GM12878 (cell line): ENCODE results near the gene LSM14B. TPM values are rescaled to one million over a fixed set of nuclear protein-coding genes. Genes with fewer than 3 reads are reported as not detected.
"Not testable (repeated sequence)": the region's sequence is repeated elsewhere in the genome, so short reads cannot be mapped to it uniquely, and the experiment has no call there.

Experiments
- ATAC-seq: fragments of 200-7000 bp; cut with Tn5 transposase; 3 replicates; pipeline ENCODE4 v1.9.1; 2020; ENCODE audit warnings: mild to moderate bottlenecking, moderate library complexity
- BruUV-seq: library from RNA; stranded (reverse); fragments of 400-500 nt; replicated peaks from 2 replicates; lab custom pipeline; 2021; lab: Mats Ljungman, UMichigan
- CTCF ChIA-PET: fragments of 300-600 bp; sonication (Branson Sonifier 250); formaldehyde crosslinking; extraction: SDS; loops from one replicate; lab custom pipeline; 2021; ENCODE audit warnings: inconsistent platforms; lab: Yijun Ruan, JAX
- POLR2A ChIA-PET: fragments of 350-600 bp; formaldehyde crosslinking; extraction: SDS; loops from one replicate; lab custom pipeline; 2021; ENCODE audit warnings: inconsistent platforms; lab: Charles Lee
- RAD21 ChIA-PET: fragments of 300-600 bp; sonication (Branson Sonifier 250); formaldehyde crosslinking; loops from one replicate; lab custom pipeline; 2023; ENCODE audit warnings: antibody characterized with exemption; ENCODE audit not compliant: unreplicated experiment; lab: Charles Lee
- SMC1A ChIA-PET: fragments of 300-600 bp; sonication (Branson Sonifier 250); formaldehyde crosslinking; loops from one replicate; lab custom pipeline; 2023; ENCODE audit not compliant: unreplicated experiment, uncharacterized antibody; lab: Charles Lee
- DNase-seq: peaks from one replicate; pipeline ENCODE4 v3.0.0-alpha.2; 2011; ENCODE audit warnings: low read depth, low spot score
- FAIRE-seq: peaks from 3 replicates; lab custom pipeline; 2011; peaks lifted over from hg19 to GRCh38; lab: Jason Lieb, UNC
- H2AFZ ChIP-seq: 2 replicates; pipeline ENCODE4 v1.6.0; 2011; ENCODE audit warnings: low read depth, low read length, control low read depth; ENCODE audit not compliant: control insufficient read depth
- H3K27ac ChIP-seq: 2 replicates; pipeline ENCODE4 v1.5.1; 2011; ENCODE audit warnings: control low read depth; ENCODE audit not compliant: control insufficient read depth, insufficient read depth
- H3K27me3 ChIP-seq, 2 experiments: replicated peaks in 1 of 2; 2 replicates each; pipeline versions ENCODE4 v1.6.0 to v1.6.1; 2011; ENCODE audit warnings: low read length in 1 of 2; ENCODE audit not compliant: control insufficient read depth in 2 of 2, insufficient read depth in 2 of 2
- H3K36me3 ChIP-seq, 2 experiments: 2 replicates each; pipeline ENCODE4 v1.5.1; 2011; ENCODE audit warnings: low read length in 1 of 2; ENCODE audit not compliant: control insufficient read depth in 2 of 2, insufficient read depth in 2 of 2
- H3K4me1 ChIP-seq: 2 replicates; pipeline ENCODE4 v1.6.1; 2011; ENCODE audit warnings: mild to moderate bottlenecking, low read length, moderate library complexity, mixed read lengths; ENCODE audit not compliant: control insufficient read depth, insufficient read depth
- H3K4me2 ChIP-seq: 2 replicates; pipeline ENCODE4 v1.6.0; 2011; ENCODE audit warnings: control low read depth; ENCODE audit not compliant: control insufficient read depth, insufficient read depth
- H3K4me3 ChIP-seq: fragments of 200-600 bp; sonication (generic); 2 replicates; pipeline ENCODE4 v1.5.1; 2016
- H3K79me2 ChIP-seq: 2 replicates; pipeline ENCODE4 v1.6.0; 2011; ENCODE audit warnings: low read length; ENCODE audit not compliant: control insufficient read depth, insufficient read depth
- H3K9ac ChIP-seq: 2 replicates; pipeline ENCODE4 v1.8.0; 2011; ENCODE audit warnings: low read length, control low read depth, mixed read lengths; ENCODE audit not compliant: control insufficient read depth, insufficient read depth
- H3K9me3 ChIP-seq: replicated peaks from 3 replicates; pipeline ENCODE4 v1.5.1; 2011; ENCODE audit warnings: mild to moderate bottlenecking, low read length; ENCODE audit not compliant: control insufficient read depth, insufficient read depth
- H4K20me1 ChIP-seq: 2 replicates; pipeline ENCODE4 v1.6.0; 2011; ENCODE audit not compliant: control insufficient read depth, insufficient read depth
- CBX3 ChIP-seq: fragments of 200-600 bp; sonication (generic); IDR thresholded peaks from 2 replicates; pipeline ENCODE4 v1.6.1; 2016; ENCODE audit warnings: low read depth, borderline replicate concordance
- FOS ChIP-seq: IDR thresholded peaks from 3 replicates; pipeline ENCODE4 v1.6.1; 2011; ENCODE audit warnings: borderline replicate concordance; ENCODE audit not compliant: insufficient read length; ENCODE audit errors: extremely low read depth
- NR2C2 ChIP-seq: IDR thresholded peaks from 2 replicates; pipeline ENCODE4 v1.6.1; 2011; ENCODE audit warnings: borderline replicate concordance, low read depth; ENCODE audit not compliant: control insufficient read depth, insufficient read length
- WGBS: methylation state at CpG from one replicate; pipeline ENCODE4 v1.1.6; 2016; ENCODE audit warnings: low lambda C conversion rate; ENCODE audit not compliant: insufficient replicate concordance, insufficient coverage; ENCODE audit errors: missing lambda C conversion rate; 5-methylcytosine and 5-hydroxymethylcytosine counted together
- in situ Hi-C: fragments of 300-500 bp; cut with MboI; formaldehyde crosslinking; loops from 9 replicates; pipeline ENCODE4 v1.14.3; 2018; ENCODE audit warnings: mixed read lengths
- intact Hi-C: fragments of 100-400 bp; cut with micrococcal nuclease; formaldehyde crosslinking; loops from one replicate; pipeline ENCODE4 v1.14.2; 2022; ENCODE audit not compliant: unreplicated experiment
- polyA plus RNA-seq, 11 experiments: library from polyadenylated mRNA; depleted of rRNA in 4 of 11; unstranded in 6 of 11; stranded (reverse) in 5 of 11; fragments of >200 nt; fragmentation: Nextera tagmentation in 4 of 11; fragmentation: Illumina TruSeq in 1 of 11; extraction: Ambion mirVana in 4 of 11; extraction: Trizol in 1 of 11; gene quantifications; 1 replicate in 1 of 11; 2 replicates in 10 of 11; pipeline versions ENCODE4 v1.2.1 to v1.2.3, GENCODE V29; 2011 to 2016; ENCODE audit warnings: inconsistent platforms in 2 of 11, missing spikeins in 2 of 11, low read depth in 1 of 11
- total RNA-seq, 4 experiments: library from RNA; depleted of rRNA in 3 of 4; stranded (reverse); fragments of >200 nt in 3 of 4; fragmentation: Illumina TruSeq in 1 of 4; extraction: Trizol in 1 of 4; gene quantifications; 2 replicates each; pipeline versions ENCODE4 v1.2.1 to v1.2.3, GENCODE V29; 2013 to 2021
- TF ChIP-seq, protein P1 (sequence below): fragments of 450-650 bp; IDR thresholded peaks from 2 replicates; pipeline ENCODE4 v1.6.1; 2017; ENCODE audit warnings: mild to moderate bottlenecking, moderate library complexity
- TF ChIP-seq, protein P2 (sequence below): IDR thresholded peaks from 2 replicates; pipeline ENCODE4 v1.6.1; 2012; ENCODE audit warnings: low read depth, low read length, improper control_type of control experiment

The LSM14B gene
- total and polyA plus RNA-seq, 10 of the 15 experiments (the other 5 are each of a cell fraction or from before 2014, with no cell fraction given) = 0.56 to 34.3 (median 15.6) TPM

DNA sequence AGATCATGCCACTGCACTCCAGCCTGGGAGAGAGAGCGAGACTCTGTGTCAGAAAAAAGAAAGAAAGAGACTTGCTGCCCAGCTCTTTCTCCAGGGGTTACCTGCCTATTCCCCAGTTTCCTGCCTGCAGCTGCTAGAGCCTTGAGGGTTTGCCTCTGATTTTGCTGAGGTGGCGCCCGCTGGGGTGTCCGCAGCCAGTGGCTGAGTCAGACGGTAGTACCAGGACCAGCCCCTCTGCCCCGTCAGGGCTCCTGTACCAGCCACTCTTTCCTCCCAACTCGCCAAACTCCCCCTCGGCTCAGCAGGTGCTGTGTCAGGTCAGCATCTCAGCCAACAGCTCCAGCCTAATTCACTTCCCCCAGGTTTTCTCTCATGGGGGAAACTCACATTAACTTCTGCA lies 7.4 kb upstream of the LSM14B start:
- Histone ChIP-seq H3K27ac (no peak overlapping the region), H3K4me1 (no peaks in the 10 kb centered on the region), H3K4me2 (no peak overlapping the region), H4K20me1 (no peaks in the 10 kb centered on the region), H2AFZ (no peak overlapping the region), H3K36me3 (no peaks in the 10 kb centered on the region), H3K79me2 (no peaks in the 10 kb centered on the region), H3K27me3 (no peaks in the 10 kb centered on the region), H3K4me3 (no peak overlapping the region), H3K9ac (no peak overlapping the region), H3K9me3 (peaks cover 13% of the 10 kb centered on the region; the same call in 1 of the 3 replicates)
- TF ChIP-seq, protein P1, sequence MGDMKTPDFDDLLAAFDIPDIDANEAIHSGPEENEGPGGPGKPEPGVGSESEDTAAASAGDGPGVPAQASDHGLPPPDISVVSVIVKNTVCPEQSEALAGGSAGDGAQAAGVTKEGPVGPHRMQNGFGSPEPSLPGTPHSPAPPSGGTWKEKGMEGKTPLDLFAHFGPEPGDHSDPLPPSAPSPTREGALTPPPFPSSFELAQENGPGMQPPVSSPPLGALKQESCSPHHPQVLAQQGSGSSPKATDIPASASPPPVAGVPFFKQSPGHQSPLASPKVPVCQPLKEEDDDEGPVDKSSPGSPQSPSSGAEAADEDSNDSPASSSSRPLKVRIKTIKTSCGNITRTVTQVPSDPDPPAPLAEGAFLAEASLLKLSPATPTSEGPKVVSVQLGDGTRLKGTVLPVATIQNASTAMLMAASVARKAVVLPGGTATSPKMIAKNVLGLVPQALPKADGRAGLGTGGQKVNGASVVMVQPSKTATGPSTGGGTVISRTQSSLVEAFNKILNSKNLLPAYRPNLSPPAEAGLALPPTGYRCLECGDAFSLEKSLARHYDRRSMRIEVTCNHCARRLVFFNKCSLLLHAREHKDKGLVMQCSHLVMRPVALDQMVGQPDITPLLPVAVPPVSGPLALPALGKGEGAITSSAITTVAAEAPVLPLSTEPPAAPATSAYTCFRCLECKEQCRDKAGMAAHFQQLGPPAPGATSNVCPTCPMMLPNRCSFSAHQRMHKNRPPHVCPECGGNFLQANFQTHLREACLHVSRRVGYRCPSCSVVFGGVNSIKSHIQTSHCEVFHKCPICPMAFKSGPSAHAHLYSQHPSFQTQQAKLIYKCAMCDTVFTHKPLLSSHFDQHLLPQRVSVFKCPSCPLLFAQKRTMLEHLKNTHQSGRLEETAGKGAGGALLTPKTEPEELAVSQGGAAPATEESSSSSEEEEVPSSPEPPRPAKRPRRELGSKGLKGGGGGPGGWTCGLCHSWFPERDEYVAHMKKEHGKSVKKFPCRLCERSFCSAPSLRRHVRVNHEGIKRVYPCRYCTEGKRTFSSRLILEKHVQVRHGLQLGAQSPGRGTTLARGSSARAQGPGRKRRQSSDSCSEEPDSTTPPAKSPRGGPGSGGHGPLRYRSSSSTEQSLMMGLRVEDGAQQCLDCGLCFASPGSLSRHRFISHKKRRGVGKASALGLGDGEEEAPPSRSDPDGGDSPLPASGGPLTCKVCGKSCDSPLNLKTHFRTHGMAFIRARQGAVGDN = no peak
- no peak for TF ChIP-seq FOS
- TF ChIP-seq, protein P2, sequence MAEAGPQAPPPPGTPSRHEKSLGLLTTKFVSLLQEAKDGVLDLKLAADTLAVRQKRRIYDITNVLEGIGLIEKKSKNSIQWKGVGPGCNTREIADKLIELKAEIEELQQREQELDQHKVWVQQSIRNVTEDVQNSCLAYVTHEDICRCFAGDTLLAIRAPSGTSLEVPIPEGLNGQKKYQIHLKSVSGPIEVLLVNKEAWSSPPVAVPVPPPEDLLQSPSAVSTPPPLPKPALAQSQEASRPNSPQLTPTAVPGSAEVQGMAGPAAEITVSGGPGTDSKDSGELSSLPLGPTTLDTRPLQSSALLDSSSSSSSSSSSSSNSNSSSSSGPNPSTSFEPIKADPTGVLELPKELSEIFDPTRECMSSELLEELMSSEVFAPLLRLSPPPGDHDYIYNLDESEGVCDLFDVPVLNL = no peak
- no peak for TF ChIP-seq CBX3
- TF ChIP-seq NR2C2 = no peak
- WGBS = 92% methylated on average over 8 of the region's 8 CpGs
- FAIRE-seq (no peak), ATAC-seq (no peak), DNase-seq (no peak)
- RAD21 ChIA-PET = no interaction called here
- intact Hi-C loops (no loop called here), in situ Hi-C loops (no loop called here)
- no TSS peak for BruUV-seq
- CTCF ChIA-PET = no interaction called here
- SMC1A ChIA-PET = no interaction called here
- POLR2A ChIA-PET = no interaction called here

DNA sequence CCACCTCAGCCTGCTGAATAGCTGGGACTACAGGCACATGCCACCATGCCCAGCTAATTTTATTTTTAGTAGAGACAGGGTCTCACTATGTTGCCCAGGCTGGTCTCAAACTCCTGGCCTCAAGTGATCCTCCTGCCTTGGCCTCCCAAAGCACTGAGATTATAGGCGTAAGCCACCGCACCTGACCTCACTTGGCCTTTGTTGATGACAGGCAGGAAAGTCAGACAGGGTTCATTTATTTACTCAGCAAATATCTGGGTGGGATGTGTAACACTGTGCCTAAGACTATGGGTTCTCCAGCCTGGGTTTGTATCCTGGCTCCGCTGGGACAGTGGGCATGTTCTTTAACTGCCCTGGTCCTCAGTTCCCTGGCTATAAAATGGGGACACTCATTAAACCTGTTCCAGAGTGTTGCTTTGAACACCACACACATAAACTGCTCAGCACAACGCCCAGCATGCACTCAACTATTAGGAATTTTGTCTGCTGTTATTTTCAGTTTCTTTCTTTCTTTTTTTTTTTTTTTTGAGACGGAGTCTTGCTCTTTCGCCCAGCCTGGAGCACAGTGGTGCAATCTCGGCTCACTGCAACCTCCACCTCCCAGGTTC lies 6.4 kb upstream of the LSM14B start:
- not testable (repeated sequence) for FAIRE-seq, H3K27ac ChIP-seq, ATAC-seq

More for the DNA sequence above, 6.4 kb upstream of the LSM14B start:
- H3K4me1 ChIP-seq, H3K79me2 ChIP-seq, H3K9ac ChIP-seq, H3K4me3 ChIP-seq, H3K4me2 ChIP-seq, in situ Hi-C loops, BruUV-seq, RAD21 ChIA-PET, CTCF ChIA-PET, H3K27me3 ChIP-seq, H3K36me3 ChIP-seq, SMC1A ChIA-PET, H4K20me1 ChIP-seq, intact Hi-C loops, DNase-seq, H2AFZ ChIP-seq: not testable (repeated sequence)
- H3K9me3 ChIP-seq = peaks cover 13% of the 10 kb centered on the region; the same call in 1 of the 3 replicates
- POLR2A ChIA-PET = interaction anchor here (0.7 kb wide), 1 partner anchor 285 kb away, joined by 5 read pairs; no protein-coding TSS in a partner anchor
- WGBS = 81% methylated on average over 4 of the region's 7 CpGs
